OCI-LY3 (cell line): ENCODE results near the gene PRPS2.

Source experiments
- EZH2phosphoT487 ChIP-seq: fragments of 200-600 bp; shearing (Covaris generic); IDR thresholded peaks from 2 replicates; pipeline ENCODE4 v1.6.1; 2018; ENCODE audit warnings: antibody characterized with exemption, mixed run types, low read depth
- TF ChIP-seq, protein P1 (sequence below): fragments of 200-600, 300-600 bp; sonication (generic); IDR thresholded peaks from 2 replicates; pipeline ENCODE4 v1.5.1; 2014; ENCODE audit warnings: antibody characterized with exemption, low read length, low read depth

DNA sequence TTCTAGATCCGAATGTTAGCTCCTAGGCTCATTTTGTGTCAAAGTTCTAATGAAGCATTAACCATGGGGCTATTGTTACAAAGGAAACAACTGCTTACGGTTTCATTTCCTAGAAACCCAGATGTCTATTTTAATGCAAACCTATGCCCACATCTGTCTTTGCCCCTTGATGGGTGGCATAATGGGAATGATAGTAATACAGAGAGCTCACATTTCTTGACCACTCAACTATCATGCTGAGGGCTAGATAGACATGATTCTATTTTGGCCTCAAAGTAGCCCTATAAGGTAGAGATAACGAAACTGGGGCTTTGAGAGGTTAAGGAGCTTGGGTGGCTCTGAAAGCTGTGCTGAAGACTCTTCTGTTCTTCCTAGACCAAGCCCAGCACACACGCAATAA, 77.5 kb downstream of the PRPS2 start:
- TF ChIP-seq, protein P1, sequence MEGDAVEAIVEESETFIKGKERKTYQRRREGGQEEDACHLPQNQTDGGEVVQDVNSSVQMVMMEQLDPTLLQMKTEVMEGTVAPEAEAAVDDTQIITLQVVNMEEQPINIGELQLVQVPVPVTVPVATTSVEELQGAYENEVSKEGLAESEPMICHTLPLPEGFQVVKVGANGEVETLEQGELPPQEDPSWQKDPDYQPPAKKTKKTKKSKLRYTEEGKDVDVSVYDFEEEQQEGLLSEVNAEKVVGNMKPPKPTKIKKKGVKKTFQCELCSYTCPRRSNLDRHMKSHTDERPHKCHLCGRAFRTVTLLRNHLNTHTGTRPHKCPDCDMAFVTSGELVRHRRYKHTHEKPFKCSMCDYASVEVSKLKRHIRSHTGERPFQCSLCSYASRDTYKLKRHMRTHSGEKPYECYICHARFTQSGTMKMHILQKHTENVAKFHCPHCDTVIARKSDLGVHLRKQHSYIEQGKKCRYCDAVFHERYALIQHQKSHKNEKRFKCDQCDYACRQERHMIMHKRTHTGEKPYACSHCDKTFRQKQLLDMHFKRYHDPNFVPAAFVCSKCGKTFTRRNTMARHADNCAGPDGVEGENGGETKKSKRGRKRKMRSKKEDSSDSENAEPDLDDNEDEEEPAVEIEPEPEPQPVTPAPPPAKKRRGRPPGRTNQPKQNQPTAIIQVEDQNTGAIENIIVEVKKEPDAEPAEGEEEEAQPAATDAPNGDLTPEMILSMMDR, result no peak
- no peak for TF ChIP-seq EZH2phosphoT487
